Neural progenitor cell (in vitro differentiated cells): ENCODE results near the gene RNF31.

ENCODE experiments used
- EZH2phosphoT487 ChIP-seq: fragments of 200-600 bp; sonication (generic); IDR thresholded peaks from 2 replicates; pipeline ENCODE4 v1.6.1; 2017; ENCODE audit warnings: antibody characterized with exemption
- TF ChIP-seq, protein P1 (sequence below): fragments of 200-600 bp; sonication (generic); IDR thresholded peaks from 2 replicates; pipeline ENCODE4 v1.5.1; 2017; ENCODE audit warnings: antibody characterized with exemption, mild to moderate bottlenecking

- TF ChIP-seq, protein P1, sequence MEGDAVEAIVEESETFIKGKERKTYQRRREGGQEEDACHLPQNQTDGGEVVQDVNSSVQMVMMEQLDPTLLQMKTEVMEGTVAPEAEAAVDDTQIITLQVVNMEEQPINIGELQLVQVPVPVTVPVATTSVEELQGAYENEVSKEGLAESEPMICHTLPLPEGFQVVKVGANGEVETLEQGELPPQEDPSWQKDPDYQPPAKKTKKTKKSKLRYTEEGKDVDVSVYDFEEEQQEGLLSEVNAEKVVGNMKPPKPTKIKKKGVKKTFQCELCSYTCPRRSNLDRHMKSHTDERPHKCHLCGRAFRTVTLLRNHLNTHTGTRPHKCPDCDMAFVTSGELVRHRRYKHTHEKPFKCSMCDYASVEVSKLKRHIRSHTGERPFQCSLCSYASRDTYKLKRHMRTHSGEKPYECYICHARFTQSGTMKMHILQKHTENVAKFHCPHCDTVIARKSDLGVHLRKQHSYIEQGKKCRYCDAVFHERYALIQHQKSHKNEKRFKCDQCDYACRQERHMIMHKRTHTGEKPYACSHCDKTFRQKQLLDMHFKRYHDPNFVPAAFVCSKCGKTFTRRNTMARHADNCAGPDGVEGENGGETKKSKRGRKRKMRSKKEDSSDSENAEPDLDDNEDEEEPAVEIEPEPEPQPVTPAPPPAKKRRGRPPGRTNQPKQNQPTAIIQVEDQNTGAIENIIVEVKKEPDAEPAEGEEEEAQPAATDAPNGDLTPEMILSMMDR = no peak
- no peak for TF ChIP-seq EZH2phosphoT487
Measured at GRCh38 chr14:24198814-24199524, 51.7 kb downstream of the RNF31 start.
